Right cardiac atrium (tissue), 5 donors: Measurements from ENCODE around the gene CALR. TPM values are rescaled to one million over a fixed set of nuclear protein-coding genes. Genes with fewer than 3 reads are reported as not detected.
"Not testable (repeated sequence)": the region's sequence is repeated elsewhere in the genome, so short reads cannot be mapped to it uniquely, and the experiment has no call there.

ENCODE experiments used
- ATAC-seq, 2 donors: fragments of 200-7000 bp; cut with Tn5 transposase; one replicate each; pipeline versions ENCODE4 v1.8.0 to v1.9.1; 2020; ENCODE audit warnings: moderate library complexity in 2 of 2, mild to moderate bottlenecking in 1 of 2
- DNase-seq, 3 donors: peaks; one replicate each; pipeline ENCODE4 v3.0.0-alpha.2; 2020
- H3K27ac ChIP-seq: one replicate; pipeline ENCODE4 v1.5.1; 2013; ENCODE audit warnings: mild to moderate bottlenecking, low read length, control low read depth, moderate library complexity
- H3K27me3 ChIP-seq: one replicate; pipeline ENCODE4 v1.6.1; 2013; ENCODE audit not compliant: control insufficient read depth, insufficient read depth
- H3K4me1 ChIP-seq: one replicate; pipeline ENCODE4 v1.6.1; 2013; ENCODE audit warnings: low read length; ENCODE audit not compliant: control insufficient read depth, insufficient read depth
- H3K4me3 ChIP-seq: one replicate; pipeline ENCODE4 v1.5.1; 2013; ENCODE audit warnings: low read length, control low read depth
- H3K9me3 ChIP-seq: one replicate; pipeline ENCODE4 v1.6.1; 2013; ENCODE audit warnings: low read length; ENCODE audit not compliant: control insufficient read depth
- WGBS: extraction: QIAGEN DNeasy Blood & Tissue Kit; methylation state at CpG from one replicate; pipeline ENCODE4 v1.1.7; 2013; 5-methylcytosine and 5-hydroxymethylcytosine counted together
- intact Hi-C, 4 donors: fragments of 100-400 bp; cut with DNase I; formaldehyde crosslinking; loops; one replicate each; pipeline versions ENCODE4 v1.11.0 to v1.14.0; 2022 to 2023
- polyA plus RNA-seq: library from polyadenylated mRNA; stranded (reverse); fragments of 200-250 nt; gene quantifications from one replicate; pipeline ENCODE4 v1.2.3, GENCODE V29; 2013
- total RNA-seq, 4 donors: library from RNA; stranded (reverse); fragmentation: NEBNext Ultra II Directional; extraction: Animal tissue kit (Norgen Biotek cat#: 25700); gene quantifications; one replicate each; pipeline ENCODE4 v1.2.1, GENCODE V29; 2021
- donor health status: healthy with polysubstance abuse.
- donor health status: DM: no; HTN: yes; CAD: no.
- donor health status: DM: no; HTN: no; CAD: no.
- donor health status: DM: no; HTN: yes; CAD: no; lungs with severe emphysema.
- donor health status: DM: yes; HTN: yes; CAD: no.

Gene CALR
- total and polyA plus RNA-seq, 5 donors = 314 to 703 (median 571) TPM

- intact Hi-C loops = no loop called here
- H3K27me3 ChIP-seq = no peaks in the 10 kb centered on the region
- WGBS = 49% methylated on average over 12 of the region's 12 CpGs
- H3K27ac ChIP-seq = peak overlapping the region; percentile 55
- no peak overlapping the region for H3K4me3 ChIP-seq
- H3K9me3 ChIP-seq = no peaks in the 10 kb centered on the region
- H3K4me1 ChIP-seq = peaks cover 7% of the 10 kb centered on the region
- DNase-seq (no peak), ATAC-seq (no peak)
Measured at GRCh38 chr19:12953799-12954611, 15.6 kb downstream of the CALR start.

GRCh38 chr19:12954612-12954962 is 16.2 kb downstream of the CALR start:
- no peak for DNase-seq
- 13% methylated on average over 1 of the region's 1 CpG for WGBS
- Histone ChIP-seq H3K9me3 (no peaks in the 10 kb centered on the region), H3K4me3 (no peak overlapping the region), H3K4me1 (peaks cover 7% of the 10 kb centered on the region), H3K27me3 (no peaks in the 10 kb centered on the region), H3K27ac (no peak overlapping the region)
- ATAC-seq = no peak
- intact Hi-C loops = no loop called here

- 86% methylated on average over 9 of the region's 9 CpGs for WGBS
- H3K4me1 ChIP-seq, H3K27me3 ChIP-seq, intact Hi-C loops, H3K27ac ChIP-seq, DNase-seq, ATAC-seq, H3K9me3 ChIP-seq, H3K4me3 ChIP-seq: not testable (repeated sequence)
Measured at GRCh38 chr19:12955575-12955974, 17.2 kb downstream of the CALR start.

GRCh38 chr19:12955996-12956395 is 17.6 kb downstream of the CALR start:
- ATAC-seq (no peak), DNase-seq (no peak)
- H3K9me3 ChIP-seq = no peaks in the 10 kb centered on the region
- peaks cover 7% of the 10 kb centered on the region for H3K4me1 ChIP-seq
- no peaks in the 10 kb centered on the region for H3K27me3 ChIP-seq
- WGBS = 55% methylated on average over 12 of the region's 12 CpGs
- H3K4me3 ChIP-seq = no peak overlapping the region
- H3K27ac ChIP-seq = no peak overlapping the region
- intact Hi-C loops = no loop called here

- peak within 1 kb of the TSS; percentile 62 for H3K27ac ChIP-seq
- peaks cover 7% of the 10 kb centered on the region for H3K4me1 ChIP-seq
- H3K9me3 ChIP-seq = no peaks in the 10 kb centered on the region
- no peaks in the 10 kb centered on the region for H3K27me3 ChIP-seq
- peak within 1 kb of the TSS; percentile 71 for H3K4me3 ChIP-seq
- intact Hi-C loops = no loop called here
- ATAC-seq (peak; percentile 90 to 92), DNase-seq (peak; percentile 85 to 94 (median 93))
- WGBS = 3% methylated on average over 84 of the region's 84 CpGs
Measured at GRCh38 chr19:12956446-12957388, 18.3 kb downstream of the CALR start, which contains the start of gene GADD45GIP1. Gene GADD45GIP1 (minus strand): TSS chr19:12957223. CDS start chr19:12957212, 11 bp downstream.

GRCh38 chr19:12957389-12957952 is 19.1 kb downstream of the CALR start:
- peak overlapping the region; percentile 62 for H3K27ac ChIP-seq
- peak in 1 of 2 donors; percentile 6 for ATAC-seq
- intact Hi-C loops, H3K27me3 ChIP-seq, H3K4me1 ChIP-seq, H3K9me3 ChIP-seq: not testable (repeated sequence)
- 32% methylated on average over 31 of the region's 31 CpGs for WGBS
- H3K4me3 ChIP-seq = peak overlapping the region; percentile 71
- peak in 2 of 3 donors; percentile 59 to 68 for DNase-seq

GRCh38 chr19:12959481-12959880 is 21.1 kb downstream of the CALR start:
- Histone ChIP-seq H3K9me3 (no peaks in the 10 kb centered on the region), H3K4me1 (no peaks in the 10 kb centered on the region), H3K4me3 (no peak overlapping the region), H3K27me3 (no peaks in the 10 kb centered on the region), H3K27ac (no peak overlapping the region)
- intact Hi-C loops = no loop called here
- WGBS = 69% methylated on average over 6 of the region's 6 CpGs
- no peak for ATAC-seq
- no peak for DNase-seq

GRCh38 chr19:12965017-12965811 is 26.8 kb downstream of the CALR start:
- ATAC-seq (peak; percentile 92 to 94), DNase-seq (peak; percentile 82 to 93 (median 93))
- Histone ChIP-seq H3K27me3 (no peaks in the 10 kb centered on the region), H3K4me3 (peak overlapping the region; percentile 63), H3K9me3 (no peaks in the 10 kb centered on the region), H3K4me1 (no peaks in the 10 kb centered on the region), H3K27ac (peak overlapping the region; percentile 13)
- intact Hi-C loops = loop anchor here in 1 of 4 donors (10.0 kb wide), 1 partner anchor 80 kb away; the partner anchor contains the start of genes DNASE2 and KLF1
- WGBS = 1% methylated on average over 34 of the region's 34 CpGs

GRCh38 chr19:12965812-12966135 is 27.4 kb downstream of the CALR start:
- no peaks in the 10 kb centered on the region for H3K9me3 ChIP-seq
- H3K27ac ChIP-seq = no peak overlapping the region
- DNase-seq = no peak
- 50% methylated on average over 8 of the region's 8 CpGs for WGBS
- H3K27me3 ChIP-seq = no peaks in the 10 kb centered on the region
- H3K4me1 ChIP-seq = no peaks in the 10 kb centered on the region
- ATAC-seq = no peak
- H3K4me3 ChIP-seq = no peak overlapping the region
- intact Hi-C loops = loop anchor here in 1 of 4 donors (10.0 kb wide), 1 partner anchor 81 kb away; the partner anchor contains the start of genes DNASE2 and KLF1

- Histone ChIP-seq H3K4me1 (no peaks in the 10 kb centered on the region), H3K27ac (no peak overlapping the region), H3K9me3 (no peaks in the 10 kb centered on the region), H3K27me3 (no peaks in the 10 kb centered on the region), H3K4me3 (no peak overlapping the region)
- DNase-seq = no peak
- intact Hi-C loops = loop anchor here in 1 of 4 donors (10.0 kb wide), 1 partner anchor 83 kb away; the partner anchor contains the start of genes DNASE2 and KLF1
- WGBS = 95% methylated on average over 5 of the region's 5 CpGs
- ATAC-seq = no peak
Measured at GRCh38 chr19:12967907-12968306, 29.5 kb downstream of the CALR start.
